K562 (cell line): Measurements from ENCODE around the gene SLC27A4. TPM values are rescaled to one million over a fixed set of nuclear protein-coding genes. Genes with fewer than 3 reads are reported as not detected.

ENCODE experiments used
- ARNT ChIP-seq, 2 experiments: fragments of 450-650 bp; IDR thresholded peaks; 2 replicates each; pipeline ENCODE4 v1.6.1; 2016; ENCODE audit warnings: mild to moderate bottlenecking in 1 of 2
- BRCA1 ChIP-seq, 2 experiments: fragments of 450-650 bp in 1 of 2; sonication (generic) in 1 of 2; formaldehyde crosslinking in 1 of 2; IDR thresholded peaks; 2 replicates each; pipeline versions ENCODE4 v1.5.0 to v1.6.1; 2017 to 2020; ENCODE audit warnings: mild to moderate bottlenecking in 1 of 2, missing genetic modification reagents in 1 of 2
- E2F8 ChIP-seq: fragments of 450-650 bp; IDR thresholded peaks from 2 replicates; pipeline ENCODE4 v1.7.1; 2018; ENCODE audit warnings: mild to moderate bottlenecking, low read depth; ENCODE audit not compliant: partially characterized antibody
- HDAC3 ChIP-seq: fragments of 450-650 bp; IDR thresholded peaks from 2 replicates; pipeline ENCODE4 v1.6.1; 2018; ENCODE audit warnings: borderline replicate concordance, mild to moderate bottlenecking, moderate library complexity; ENCODE audit not compliant: partially characterized antibody
- HMG20A ChIP-seq: fragments of 450-650 bp; formaldehyde crosslinking; conservative IDR thresholded peaks from 2 replicates; pipeline ENCODE4 v1.4.0; 2020; ENCODE audit warnings: mild to moderate bottlenecking, mixed read lengths
- L3MBTL2 ChIP-seq: fragments of 450-650 bp; IDR thresholded peaks from 2 replicates; pipeline ENCODE4 v1.6.1; 2016; ENCODE audit warnings: mild to moderate bottlenecking, moderate library complexity
- MAFG ChIP-seq: fragments of 450-650 bp; conservative IDR thresholded peaks from 2 replicates; pipeline ENCODE4 v1.6.1; 2016; ENCODE audit warnings: missing genetic modification characterization, missing compliant biosample characterization
- MXD1 ChIP-seq: fragments of 250-450 bp; sonication (Bioruptor Pico); IDR thresholded peaks from 2 replicates; pipeline ENCODE4 v1.8.0; 2021; ENCODE audit warnings: borderline replicate concordance, mild to moderate bottlenecking, moderate library complexity; ENCODE audit not compliant: poor library complexity, severe bottlenecking
- MYNN ChIP-seq, 2 experiments: sonication (generic); formaldehyde crosslinking in 1 of 2; IDR thresholded peaks; 2 replicates each; pipeline versions ENCODE4 v1.5.0 to v1.6.1; 2016 to 2020; ENCODE audit warnings: antibody characterized with exemption in 1 of 2, missing genetic modification reagents in 1 of 2
- POLR2A ChIP-seq: fragments of 450-650 bp; conservative IDR thresholded peaks from 2 replicates; pipeline ENCODE4 v1.6.1; 2016
- RBM25 ChIP-seq: fragments of 200-400 bp; formaldehyde crosslinking; IDR thresholded peaks from 2 replicates; pipeline ENCODE4 v1.6.1; 2018; ENCODE audit warnings: low read length, low read depth, moderate library complexity; ENCODE audit not compliant: severe bottlenecking
- RNF219 ChIP-seq: fragments of 250-450 bp; sonication (Bioruptor Pico); IDR thresholded peaks from 2 replicates; pipeline ENCODE4 v1.5.0; 2022; ENCODE audit warnings: mild to moderate bottlenecking
- SMARCA4 ChIP-seq: fragments of 450-650 bp; IDR thresholded peaks from 2 replicates; pipeline ENCODE4 v1.6.1; 2016
- TEAD2 ChIP-seq: fragments of 450-650 bp; IDR thresholded peaks from 2 replicates; pipeline ENCODE4 v1.6.1; 2016; ENCODE audit warnings: missing genetic modification characterization, control low read depth, missing compliant biosample characterization
- THRB ChIP-seq: fragments of 450-650 bp; formaldehyde crosslinking; conservative IDR thresholded peaks from 2 replicates; pipeline ENCODE4 v1.4.0; 2022; ENCODE audit warnings: mild to moderate bottlenecking, missing genetic modification characterization
- U2AF1 ChIP-seq: fragments of 200-400 bp; formaldehyde crosslinking; optimal IDR thresholded peaks from 2 replicates; pipeline ENCODE3; 2017; ENCODE audit warnings: mild to moderate bottlenecking, low read depth, low read length, moderate library complexity
- YBX1 ChIP-seq: fragments of 450-650 bp; IDR thresholded peaks from 2 replicates; pipeline ENCODE4 v1.7.1; 2016; ENCODE audit warnings: mild to moderate bottlenecking
- ZNF282 ChIP-seq: sonication (generic); formaldehyde crosslinking; IDR thresholded peaks from 2 replicates; pipeline ENCODE4 v1.8.1; 2023; ENCODE audit warnings: missing genetic modification reagents
- ZNF384 ChIP-seq: IDR thresholded peaks from 2 replicates; pipeline ENCODE4 v1.6.1; 2012; ENCODE audit warnings: low read depth, low read length, improper control_type of control experiment
- ZNF444 ChIP-seq: fragments of 250-450 bp; sonication (Bioruptor Pico); IDR thresholded peaks from 2 replicates; pipeline ENCODE4 v1.4.0; 2020; ENCODE audit warnings: mild to moderate bottlenecking, moderate library complexity
- ZNF780A ChIP-seq: fragments of 250-450 bp; sonication (Bioruptor Pico); IDR thresholded peaks from 2 replicates; pipeline ENCODE4 v1.5.0; 2021; ENCODE audit warnings: mild to moderate bottlenecking
- ZZZ3 ChIP-seq: fragments of 450-650 bp; IDR thresholded peaks from 2 replicates; pipeline ENCODE4 v1.6.1; 2016; ENCODE audit warnings: antibody characterized with exemption, mild to moderate bottlenecking, moderate library complexity
- polyA plus RNA-seq, 8 experiments: library from polyadenylated mRNA; depleted of rRNA in 4 of 8; stranded (reverse) in 5 of 8; unstranded in 3 of 8; fragments of >200 nt; fragmentation: Nextera tagmentation in 2 of 8; fragmentation: Illumina TruSeq in 1 of 8; extraction: Ambion mirVana in 2 of 8; extraction: Trizol in 1 of 8; gene quantifications; 2 replicates each; pipeline versions ENCODE4 v1.2.1 to v1.2.3, GENCODE V29; 2011 to 2014; ENCODE audit warnings: inconsistent platforms in 1 of 8, missing spikeins in 1 of 8
- total RNA-seq, 7 experiments: library from RNA; depleted of rRNA in 6 of 7; stranded (reverse); fragments of >200 nt in 6 of 7; fragmentation: Illumina TruSeq in 2 of 7; extraction: Trizol in 2 of 7; gene quantifications; 2 replicates each; pipeline versions ENCODE4 v1.2.1 to v1.2.3, GENCODE V29; 2011 to 2021; ENCODE audit warnings: low replicate concordance in 1 of 7

Gene SLC27A4
- total and polyA plus RNA-seq, 9 of the 15 experiments (the other 6 are each of a cell fraction or from before 2014, with no cell fraction given), result 0.25 to 35.7 (median 14.0) TPM

GRCh38 chr9:128370752-128371629 is 30.7 kb downstream of the SLC27A4 start, which contains the start of gene URM1 (continued):
- TF ChIP-seq TEAD2 (tag) (no peak), RNF219 (CRISPR knock-in tag) (no peak), ZNF282 (no peak), ZZZ3 (no peak), SMARCA4 (no peak), HMG20A (CRISPR knock-in tag) (no peak), YBX1 (no peak), ARNT (IDR thresholded peaks at IDR 0.05) (no peak), ZNF780A (CRISPR knock-in tag) (no peak), MXD1 (CRISPR knock-in tag) (peak; percentile 82), L3MBTL2 (no peak), ZNF384 (no peak), E2F8 (peak; percentile 77), THRB (no peak), U2AF1 (no peak), ZNF444 (no peak), HDAC3 (no peak), BRCA1 (IDR thresholded peaks at IDR 0.05) (no peak), BRCA1 (CRISPR knock-in tag; IDR thresholded peaks at IDR 0.05) (no peak), MAFG (tag) (no peak), RBM25 (no peak), POLR2A (peak; percentile 81), MYNN (IDR thresholded peaks at IDR 0.05) (no peak), MYNN (CRISPR knock-in tag; IDR thresholded peaks at IDR 0.05) (no peak)
